DMS153 treated with DMSO at 0.1 percent for 48 hours (cell line): Measurements from ENCODE around the gene EXOC3L2.
"Not testable (repeated sequence)": the region's sequence is repeated elsewhere in the genome, so short reads cannot be mapped to it uniquely, and the experiment has no call there.

ENCODE experiments used
- DNase-seq: peaks from one replicate; lab custom pipeline; 2025; ENCODE audit not compliant: unreplicated experiment; lab: John Stamatoyannopoulos, UW

The EXOC3L2 gene

DNA sequence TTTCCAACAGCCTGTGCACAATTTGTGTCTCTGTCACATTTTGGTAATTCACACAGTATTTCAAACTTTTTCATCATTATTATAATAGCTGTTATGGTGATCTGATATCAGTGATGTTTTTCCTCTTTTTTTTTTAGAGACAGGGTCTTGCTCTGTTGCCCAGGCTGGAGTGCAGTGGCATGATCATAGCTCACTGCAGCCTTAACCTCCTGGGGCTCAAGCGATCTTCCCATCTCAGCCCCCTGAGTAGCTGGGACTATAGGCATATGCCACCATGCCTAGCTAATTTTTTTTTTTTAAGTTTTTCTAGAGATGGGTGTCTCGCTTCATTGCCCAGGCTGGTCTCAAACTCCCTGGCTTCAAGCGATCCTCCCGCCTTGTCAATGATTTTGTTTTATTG is 11.6 kb upstream of the EXOC3L2 start:
- no peak for DNase-seq

GRCh38 chr19:45255611-45256157 is 10.5 kb upstream of the EXOC3L2 start:
- DNase-seq, result no peak

GRCh38 chr19:45254044-45254531 is 8.9 kb upstream of the EXOC3L2 start:
- no peak for DNase-seq

DNA sequence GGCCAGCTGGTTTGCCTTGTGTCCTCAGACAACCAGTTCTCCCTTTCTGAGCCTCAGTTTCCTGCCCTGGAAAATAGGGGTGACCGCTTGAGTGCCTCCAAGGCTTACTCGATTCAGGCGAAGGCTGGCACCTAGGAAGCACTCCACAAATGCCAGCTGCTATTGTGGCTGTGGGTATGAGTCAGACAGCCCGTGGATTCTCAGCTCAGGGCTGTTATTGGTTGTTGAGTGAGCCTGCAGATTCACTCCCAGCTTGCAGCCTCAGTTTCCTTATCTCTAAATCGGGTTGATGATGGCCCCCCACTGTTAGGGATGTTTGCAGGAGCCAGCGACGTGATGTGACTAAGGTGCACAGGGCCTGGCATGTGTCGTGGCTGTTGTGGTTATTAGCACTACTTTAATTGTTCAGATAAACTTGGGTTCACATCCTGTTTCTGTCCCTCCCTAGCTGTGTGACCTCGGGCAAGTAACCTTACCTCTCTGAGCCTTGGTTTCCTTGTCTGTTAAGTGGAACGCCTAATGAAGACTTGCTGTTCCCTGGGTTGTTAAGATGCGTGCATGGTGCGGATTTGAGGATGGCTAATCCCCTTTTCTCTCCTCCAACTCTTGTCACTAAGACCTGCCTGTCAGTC is 8.3 kb upstream of the EXOC3L2 start:
- no peak for DNase-seq

DNA sequence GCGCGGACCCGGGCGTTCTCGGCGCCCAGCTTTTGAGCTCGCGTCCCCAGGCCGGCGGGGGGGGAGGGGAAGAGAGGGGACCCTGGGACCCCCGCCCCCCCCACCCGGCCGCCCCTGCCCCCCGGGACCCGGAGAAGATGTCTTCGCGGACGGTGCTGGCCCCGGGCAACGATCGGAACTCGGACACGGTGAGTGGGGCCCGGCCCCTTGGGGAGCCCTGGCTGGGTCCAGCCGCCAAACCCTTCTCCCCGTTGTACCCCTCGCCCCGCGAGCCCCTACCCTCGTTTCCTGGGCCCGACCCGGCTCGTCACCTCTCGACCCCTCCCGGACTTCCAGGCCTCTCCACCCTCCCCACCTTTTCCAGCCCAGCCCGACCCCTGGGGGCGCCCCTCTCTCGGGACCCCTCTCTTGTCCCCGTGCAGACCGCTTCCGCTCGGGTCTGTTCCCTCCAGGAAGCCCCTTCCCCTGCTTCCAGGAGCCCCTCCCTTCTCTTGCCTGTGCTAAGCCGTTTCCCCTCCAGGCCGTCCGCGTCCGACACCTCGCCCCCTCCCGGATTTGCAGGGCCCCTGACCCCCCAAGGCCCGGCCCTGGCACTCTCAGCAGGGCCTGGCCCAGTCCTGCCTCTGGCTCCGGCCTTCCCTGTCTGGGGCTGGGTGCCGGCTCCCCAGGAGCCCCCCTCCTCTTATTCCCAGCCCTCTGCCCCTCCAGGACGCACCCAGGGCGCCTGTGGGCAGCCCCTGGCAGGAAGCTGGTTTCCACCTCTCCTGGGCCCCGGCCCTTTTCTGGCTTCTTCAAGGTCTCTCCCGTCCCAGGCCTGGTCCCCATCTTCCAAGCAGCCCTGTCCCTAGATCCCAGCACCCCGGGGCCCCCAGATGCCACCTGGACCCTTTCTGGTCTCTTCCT is 6.5 kb upstream of the EXOC3L2 start:
- no peak for DNase-seq

GRCh38 chr19:45250832-45251451 is 5.7 kb upstream of the EXOC3L2 start, which contains the start of gene MARK4:
MARK4 (plus strand) TSS chr19:45251271; CDS start chr19:45251589, 318 bp downstream.
- no peak for DNase-seq

- DNase-seq, result no peak
Observed at GRCh38 chr19:45250216-45250831, 5.1 kb upstream of the EXOC3L2 start.

GRCh38 chr19:45249261-45250033 is 4.2 kb upstream of the EXOC3L2 start:
- DNase-seq, result no peak

DNA sequence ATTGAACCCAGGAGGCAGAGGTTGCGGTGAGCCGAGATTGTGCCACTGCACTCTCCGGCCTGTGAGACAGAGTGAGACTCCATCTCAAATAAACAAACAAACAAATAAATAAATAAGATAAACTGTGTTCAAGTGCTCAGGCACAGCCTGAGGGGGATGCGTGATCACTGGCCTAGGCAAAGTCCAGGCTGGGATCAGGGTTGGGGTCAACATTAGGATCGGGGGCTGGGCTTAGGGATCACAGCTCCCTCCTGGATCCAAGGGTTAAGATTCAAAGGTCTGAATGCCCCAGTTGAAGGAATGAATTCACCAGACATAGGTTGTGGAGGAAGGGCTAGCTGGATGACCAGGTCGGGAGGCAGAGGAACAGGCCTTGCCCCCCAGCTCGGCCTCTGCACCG is 1.9 kb upstream of the EXOC3L2 start:
- no peak for DNase-seq

- no peak for DNase-seq
Observed at GRCh38 chr19:45245826-45246225, 619 bp upstream of the EXOC3L2 start.

GRCh38 chr19:45244133-45244794 is 943 bp downstream of the EXOC3L2 start:
- DNase-seq, result no peak

DNA sequence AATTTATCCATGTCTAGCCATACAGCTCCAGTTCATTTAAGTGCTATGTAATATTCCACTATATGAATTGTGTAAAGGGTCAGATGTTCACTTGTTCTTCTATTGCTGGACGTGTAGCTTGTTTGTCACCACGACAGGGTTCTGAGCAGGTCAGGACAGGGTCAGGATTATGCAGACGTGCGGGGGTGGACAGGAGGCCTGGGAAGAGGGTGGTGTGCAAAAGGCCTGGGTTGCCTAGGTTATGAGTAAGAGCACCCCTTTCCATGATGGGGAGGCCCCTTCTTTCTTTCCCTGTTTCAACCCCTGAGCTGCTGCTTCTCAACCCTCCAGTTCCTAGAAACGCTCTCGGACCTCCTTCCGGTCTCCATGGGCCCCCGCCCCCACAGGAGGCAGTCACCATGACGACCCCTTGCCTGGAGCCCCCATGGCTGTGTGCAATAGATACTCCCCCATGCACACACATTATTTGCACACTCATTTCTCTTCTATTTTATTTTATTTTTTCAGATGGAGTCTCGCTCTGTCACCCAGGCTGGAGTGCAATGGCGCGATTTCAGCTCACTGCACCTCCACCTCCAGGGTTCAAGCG is 2.0 kb downstream of the EXOC3L2 start:
- no peak for DNase-seq

- no peak for DNase-seq
Observed at GRCh38 chr19:45238556-45238955, 6.7 kb downstream of the EXOC3L2 start.

DNA sequence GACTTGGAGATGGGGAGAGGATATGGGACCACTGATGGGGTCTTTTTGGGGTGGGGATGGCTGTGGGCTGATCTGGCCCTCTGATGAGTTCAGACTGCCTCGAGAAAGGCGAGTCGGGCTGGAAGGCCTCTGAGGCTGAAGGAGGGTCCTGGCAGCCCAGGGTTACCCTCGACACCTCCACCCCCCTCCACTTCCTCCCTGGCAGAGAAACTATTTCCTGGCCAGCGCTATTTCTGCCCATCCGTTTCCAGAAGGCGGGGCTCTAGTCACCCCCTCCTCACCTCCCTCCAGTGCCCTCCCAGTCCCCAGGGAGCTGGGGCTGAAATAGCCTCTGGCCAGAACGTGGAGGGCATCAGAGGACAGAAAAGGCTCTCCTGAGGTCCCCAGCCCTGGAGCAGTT is 9.7 kb downstream of the EXOC3L2 start:
- no peak for DNase-seq

DNA sequence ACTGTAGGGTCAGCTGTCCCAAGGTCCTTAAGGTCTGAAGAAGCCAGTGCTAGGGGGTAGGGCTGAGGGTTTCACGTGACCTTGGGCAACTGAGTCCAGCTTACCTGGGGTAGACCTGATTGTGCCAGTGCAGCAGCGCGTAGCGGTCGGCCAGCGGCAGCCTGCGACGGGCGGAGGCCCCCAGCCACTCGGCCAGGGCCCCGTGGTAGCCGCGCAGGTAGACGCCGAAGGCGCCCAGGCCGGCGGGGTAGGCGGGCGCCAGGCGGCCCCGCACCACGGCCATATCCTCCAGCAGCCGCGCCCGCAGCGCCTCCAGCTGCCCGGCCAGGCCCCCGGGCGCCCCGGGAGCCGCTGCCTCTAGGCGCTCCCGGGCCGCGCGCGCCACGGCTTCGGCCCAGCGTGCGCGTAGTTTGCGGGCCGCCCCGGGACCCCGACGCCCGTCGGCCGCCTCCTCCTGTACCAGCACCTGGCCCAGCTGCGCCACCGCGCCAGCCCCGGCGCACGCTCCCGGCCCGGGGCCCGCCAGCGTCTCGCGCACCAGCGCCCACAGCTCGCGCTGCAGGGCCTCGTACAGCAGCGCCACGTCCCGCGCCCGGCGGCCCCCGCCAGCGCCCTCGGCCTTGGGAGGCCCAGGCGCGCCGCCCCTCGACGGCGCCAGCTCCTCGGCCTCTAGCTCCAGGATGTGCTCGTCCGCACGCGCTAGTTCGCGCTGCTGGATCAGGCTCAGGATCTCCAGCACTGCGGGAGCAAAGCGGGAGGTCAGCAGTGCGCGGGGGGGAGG is 10.9 kb downstream of the EXOC3L2 start:
- DNase-seq, result no peak

GRCh38 chr19:45231891-45232290 is 13.3 kb downstream of the EXOC3L2 start:
- DNase-seq, result no peak

- DNase-seq, result not testable (repeated sequence)
Observed at GRCh38 chr19:45229056-45229455, 16.2 kb downstream of the EXOC3L2 start.

DNA sequence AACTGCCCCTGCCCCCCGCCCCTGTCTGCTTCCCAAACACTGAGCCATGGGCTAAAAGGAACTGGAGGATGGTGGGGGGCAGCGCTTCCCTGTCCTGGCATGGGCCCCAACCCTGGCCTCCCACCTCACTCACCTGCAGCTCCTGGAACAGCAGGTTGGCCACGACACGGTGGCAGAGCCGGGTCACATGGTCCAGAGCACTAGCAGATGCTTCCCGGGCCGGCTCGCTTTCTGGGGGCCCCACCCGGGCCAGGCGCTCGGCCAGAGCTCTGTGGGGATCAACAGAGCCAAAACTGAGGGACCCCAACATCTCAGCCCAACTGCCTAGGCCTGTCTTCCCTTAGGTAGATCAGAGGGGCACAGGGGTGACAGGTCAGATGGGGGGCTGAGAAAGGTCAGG is 20.6 kb downstream of the EXOC3L2 start:
- no peak for DNase-seq

DNA sequence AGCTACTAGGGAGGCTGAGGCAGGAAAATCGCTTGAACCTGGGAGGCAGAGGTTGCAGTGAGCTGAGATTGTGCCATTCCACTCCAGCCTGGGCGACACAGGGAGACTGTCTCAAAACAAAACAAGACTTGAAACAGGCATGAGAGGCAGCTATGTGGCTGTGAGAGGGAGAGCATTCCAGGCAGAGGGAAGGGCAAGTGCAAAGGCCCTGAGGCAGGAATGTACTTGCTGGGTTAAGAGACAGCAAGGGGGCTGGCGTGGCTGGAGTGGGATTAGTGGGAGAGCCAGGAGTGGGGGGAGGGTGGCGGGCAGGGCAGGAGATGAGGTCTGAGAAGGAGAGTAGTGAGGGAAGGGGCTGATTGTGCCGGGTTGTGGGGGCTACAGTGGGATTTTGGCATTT is 21.3 kb downstream of the EXOC3L2 start:
- no peak for DNase-seq
